Upper lobe of left lung (tissue), 6 donors: Measurements from ENCODE around the gene L2HGDH. TPM values are rescaled to one million over a fixed set of nuclear protein-coding genes. Genes with fewer than 3 reads are reported as not detected.
A peak's percentile ranks its signal among the peaks of the same experiment; 100 is the strongest.

ENCODE experiments used
- ATAC-seq, 2 donors: fragments of 200-7000 bp; cut with Tn5 transposase; one replicate each; pipeline ENCODE4 v1.9.1; 2022; ENCODE audit warnings: mild to moderate bottlenecking in 2 of 2, moderate library complexity in 2 of 2; ENCODE audit not compliant: low FRiP score in 2 of 2
- DNase-seq, 2 donors: peaks; one replicate each; pipeline ENCODE4 v3.0.0-alpha.2; 2019 to 2020
- H3K27ac ChIP-seq, 4 donors: fragments of 200-600 bp; sonication (generic); one replicate each; pipeline ENCODE4 v1.5.1; 2016 to 2019
- H3K27me3 ChIP-seq, 4 donors: fragments of 200-600 bp; sonication (generic); one replicate each; pipeline ENCODE4 v1.5.1; 2017 to 2019
- H3K36me3 ChIP-seq, 4 donors: fragments of 200-600 bp; sonication (generic); one replicate each; pipeline ENCODE4 v1.5.1; 2016 to 2019
- H3K4me1 ChIP-seq, 4 donors: fragments of 200-600 bp; sonication (generic); one replicate each; pipeline ENCODE4 v1.5.1; 2018 to 2019
- H3K4me3 ChIP-seq, 4 donors: fragments of 200-600 bp; sonication (generic); one replicate each; pipeline ENCODE4 v1.5.1; 2017 to 2019; ENCODE audit warnings: mild to moderate bottlenecking in 2 of 4, moderate library complexity in 1 of 4
- H3K9me3 ChIP-seq, 4 donors: fragments of 200-600 bp; sonication (generic); one replicate each; pipeline ENCODE4 v1.5.1; 2018 to 2019
- CTCF ChIP-seq, 6 experiments: fragments of 450-650 bp in 4 of 6; fragments of 200-600 bp in 2 of 6; sonication (generic) in 2 of 6; IDR thresholded peaks; one replicate each; pipeline ENCODE4 v1.5.1; 2016 to 2019; ENCODE audit warnings: antibody characterized with exemption in 6 of 6
- EP300 ChIP-seq, 4 donors: sonication (generic); formaldehyde crosslinking; IDR thresholded peaks; one replicate each; pipeline ENCODE4 v1.5.1; 2017; ENCODE audit warnings: antibody characterized with exemption in 4 of 4, control low read depth in 2 of 4
- POLR2A ChIP-seq, 4 donors: fragments of 450-650 bp; IDR thresholded peaks; one replicate each; pipeline ENCODE4 v1.5.1; 2016 to 2017; ENCODE audit warnings: antibody characterized with exemption in 4 of 4, mild to moderate bottlenecking in 2 of 4
- POLR2AphosphoS5 ChIP-seq, 2 donors: sonication (generic); formaldehyde crosslinking; IDR thresholded peaks; one replicate each; pipeline ENCODE4 v1.5.1; 2017; ENCODE audit warnings: antibody characterized with exemption in 2 of 2
- WGBS, 2 donors: methylation state at CpG; one replicate each; pipeline ENCODE4 v1.1.5; 2017 to 2018; 5-methylcytosine and 5-hydroxymethylcytosine counted together
- total RNA-seq, 6 donors: library from RNA; depleted of rRNA in 4 of 6; stranded (reverse); fragments of >200 nt in 4 of 6; gene quantifications; one replicate each; pipeline versions ENCODE4 v1.1.0 to v1.2.1, GENCODE V29; 2016 to 2021
- donor health status: DM: no; HTN: no; CAD: no; lungs with moderate emphysema.
- donor health status: DM: no; HTN: yes; CAD: no; lungs with severe emphysema.

The L2HGDH gene
- total RNA-seq, 6 donors from 2014 or later = 1.1 to 10.1 (median 4.6) TPM

GRCh38 chr14:50331596-50331995 is 19.6 kb upstream of the L2HGDH start:
- Histone ChIP-seq H3K4me3 (no peak overlapping the region), H3K9me3 (no peaks in the 10 kb centered on the region), H3K27ac (peak overlapping the region in 1 of 4 donors; percentile 32), H3K4me1 (peaks cover 10 to 25% (median 16%) of the 10 kb centered on the region in 4 donors), H3K27me3 (no peaks in the 10 kb centered on the region), H3K36me3 (peaks cover 0 to 9% (median 2%) of the 10 kb centered on the region in 4 donors)
- ATAC-seq (no peak), DNase-seq (no peak)
- no peak for TF ChIP-seq POLR2A (IDR thresholded peaks at IDR 0.05)

- TF ChIP-seq CTCF (IDR thresholded peaks at IDR 0.05) (peak; percentile 75 to 85 (median 80)), EP300 (IDR thresholded peaks at IDR 0.05) (peak in 1 of 4 donors; percentile 54), POLR2AphosphoS5 (IDR thresholded peaks at IDR 0.05) (peak in 1 of 2 donors; percentile 46), POLR2A (IDR thresholded peaks at IDR 0.05) (no peak)
- peak overlapping the region in 2 of 4 donors; percentile 15 to 22 for H3K4me3 ChIP-seq
These were observed 9.1 kb upstream of the L2HGDH start for GRCh38 chr14:50321009-50321660.

GRCh38 chr14:50320283-50320682 is 8.3 kb upstream of the L2HGDH start:
- no peak for DNase-seq
- 60 to 77% methylated on average over 8 of the region's 8 CpGs for WGBS, 2 donors
- Histone ChIP-seq H3K9me3 (no peaks in the 10 kb centered on the region), H3K27me3 (no peaks in the 10 kb centered on the region), H3K4me1 (peaks cover 9 to 16% (median 12%) of the 10 kb centered on the region in 4 donors), H3K4me3 (no peak overlapping the region), H3K27ac (peak overlapping the region; percentile 48 to 76 (median 64)), H3K36me3 (peaks cover 0 to 22% (median 9%) of the 10 kb centered on the region in 4 donors)
- peak; percentile 59 to 63 for ATAC-seq
- TF ChIP-seq POLR2AphosphoS5 (IDR thresholded peaks at IDR 0.05) (no peak), POLR2A (IDR thresholded peaks at IDR 0.05) (no peak), CTCF (IDR thresholded peaks at IDR 0.05) (no peak), EP300 (IDR thresholded peaks at IDR 0.05) (no peak)

More at GRCh38 chr14:50321009-50321660, 9.1 kb upstream of the L2HGDH start:
- Histone ChIP-seq H3K36me3 (peaks cover 0 to 29% (median 9%) of the 10 kb centered on the region in 4 donors), H3K27ac (peak overlapping the region; percentile 48 to 76 (median 64)), H3K4me1 (peaks cover 9 to 16% (median 12%) of the 10 kb centered on the region in 4 donors), H3K27me3 (no peaks in the 10 kb centered on the region), H3K9me3 (no peaks in the 10 kb centered on the region)
- DNase-seq = peak in 1 of 2 donors; percentile 75
- ATAC-seq = peak; percentile 97 to 98
- WGBS, 2 donors = 3 to 5% methylated on average over 9 of the region's 9 CpGs

- peaks cover 0 to 18% (median 10%) of the 10 kb centered on the region in 4 donors for H3K36me3 ChIP-seq
- DNase-seq = no peak
- peak overlapping the region in 1 of 4 donors; percentile 67 for H3K27ac ChIP-seq
- TF ChIP-seq POLR2A (IDR thresholded peaks at IDR 0.05) (no peak), CTCF (IDR thresholded peaks at IDR 0.05) (no peak), EP300 (IDR thresholded peaks at IDR 0.05) (no peak), POLR2AphosphoS5 (IDR thresholded peaks at IDR 0.05) (no peak)
- H3K9me3 ChIP-seq = no peaks in the 10 kb centered on the region
- no peaks in the 10 kb centered on the region for H3K27me3 ChIP-seq
- peaks cover 9 to 16% (median 12%) of the 10 kb centered on the region in 4 donors for H3K4me1 ChIP-seq
- no peak overlapping the region for H3K4me3 ChIP-seq
- no peak for ATAC-seq
- 86 to 90% methylated on average over 2 of the region's 2 CpGs for WGBS, 2 donors
These were observed 7.7 kb upstream of the L2HGDH start for GRCh38 chr14:50319721-50320120.

GRCh38 chr14:50319293-50319692 is 7.3 kb upstream of the L2HGDH start:
- no peak overlapping the region for H3K4me3 ChIP-seq
- 65 to 72% methylated on average over 1 of the region's 1 CpG for WGBS, 2 donors
- TF ChIP-seq POLR2AphosphoS5 (IDR thresholded peaks at IDR 0.05) (no peak), POLR2A (IDR thresholded peaks at IDR 0.05) (no peak), CTCF (IDR thresholded peaks at IDR 0.05) (no peak), EP300 (IDR thresholded peaks at IDR 0.05) (no peak)
- no peak for ATAC-seq
- no peaks in the 10 kb centered on the region for H3K9me3 ChIP-seq
- peaks cover 0 to 14% (median 8%) of the 10 kb centered on the region in 4 donors for H3K36me3 ChIP-seq
- no peaks in the 10 kb centered on the region for H3K27me3 ChIP-seq
- H3K4me1 ChIP-seq = peaks cover 9 to 16% (median 12%) of the 10 kb centered on the region in 4 donors
- H3K27ac ChIP-seq = no peak overlapping the region
- DNase-seq = no peak
